ENCODE data around the gene CELF2.

CELF2 gene

GRCh38 chr10:11335881-11336430, 318.3 kb downstream of the CELF2 start:
- H3K4me1 ChIP-seq (ENCODE audit: control insufficient read depth, low read length) = no peaks in the 10 kb centered on the region
- no peaks in the 10 kb centered on the region for H3F3A ChIP-seq (ENCODE audit: control insufficient read depth, insufficient read depth)
- H3K4me2 ChIP-seq (ENCODE audit: low read length) = no peak overlapping the region

GRCh38 chr10:11336722-11337162, 319.1 kb downstream of the CELF2 start:
- Histone ChIP-seq H3K4me1 (ENCODE audit: control insufficient read depth, low read length) (no peaks in the 10 kb centered on the region), H3K4me3 (ENCODE audit: low read length) (no peak overlapping the region), H3K9me2 (replicated peaks; ENCODE audit: control insufficient read depth, low read length) (no peaks in the 10 kb centered on the region), H3K79me2 (ENCODE audit: control insufficient read depth, low read length) (no peaks in the 10 kb centered on the region), H3K9me3 (ENCODE audit: control insufficient read depth, insufficient read depth, low read length) (no peaks in the 10 kb centered on the region), H3K27me3 (ENCODE audit: control insufficient read depth, low read length) (peaks cover 8% of the 10 kb centered on the region; the same call in 1 of the 2 replicates), H3K4me2 (ENCODE audit: low read length) (no peak overlapping the region), H3K36me3 (ENCODE audit: control insufficient read depth, low read length) (no peaks in the 10 kb centered on the region), H3K27ac (ENCODE audit: low read depth, low read length) (no peak overlapping the region), H4K20me1 (ENCODE audit: control insufficient read depth, insufficient read depth, low read depth, low read length) (no peaks in the 10 kb centered on the region), H3F3A (ENCODE audit: control insufficient read depth, insufficient read depth) (no peaks in the 10 kb centered on the region)
- TF ChIP-seq EZH2phosphoT487 (IDR thresholded peaks at IDR 0.05; ENCODE audit: borderline replicate concordance, low read length) = no peak
- no peak for TF ChIP-seq CTCF (IDR thresholded peaks at IDR 0.05; ENCODE audit: low read depth, low read length, poor library complexity, severe bottlenecking)

More at GRCh38 chr10:11335881-11336430, 318.3 kb downstream of the CELF2 start:
- H3K4me3 ChIP-seq (ENCODE audit: low read length) = no peak overlapping the region
- H3K27me3 ChIP-seq (ENCODE audit: control insufficient read depth, low read length) = peaks cover 8% of the 10 kb centered on the region; the same call in 1 of the 2 replicates
- H3K79me2 ChIP-seq (ENCODE audit: control insufficient read depth, low read length) = no peaks in the 10 kb centered on the region
- H4K20me1 ChIP-seq (ENCODE audit: control insufficient read depth, insufficient read depth, low read depth, low read length) = no peaks in the 10 kb centered on the region
- no peak overlapping the region for H3K27ac ChIP-seq (ENCODE audit: low read depth, low read length)
- TF ChIP-seq EZH2phosphoT487 (IDR thresholded peaks at IDR 0.05; ENCODE audit: borderline replicate concordance, low read length) (no peak), CTCF (IDR thresholded peaks at IDR 0.05; ENCODE audit: low read depth, low read length, poor library complexity, severe bottlenecking) (no peak)
- H3K36me3 ChIP-seq (ENCODE audit: control insufficient read depth, low read length) = no peaks in the 10 kb centered on the region
- H3K9me3 ChIP-seq (ENCODE audit: control insufficient read depth, insufficient read depth, low read length) = no peaks in the 10 kb centered on the region
- H3K9me2 ChIP-seq (replicated peaks; ENCODE audit: control insufficient read depth, low read length) = no peaks in the 10 kb centered on the region

GRCh38 chr10:11337516-11337915, 319.8 kb downstream of the CELF2 start:
- Histone ChIP-seq H3K4me3 (ENCODE audit: low read length) (no peak overlapping the region), H3K9me3 (ENCODE audit: control insufficient read depth, insufficient read depth, low read length) (no peaks in the 10 kb centered on the region), H3K9me2 (replicated peaks; ENCODE audit: control insufficient read depth, low read length) (no peaks in the 10 kb centered on the region), H3K79me2 (ENCODE audit: control insufficient read depth, low read length) (no peaks in the 10 kb centered on the region), H3F3A (ENCODE audit: control insufficient read depth, insufficient read depth) (no peaks in the 10 kb centered on the region), H3K4me1 (ENCODE audit: control insufficient read depth, low read length) (no peaks in the 10 kb centered on the region), H3K27me3 (ENCODE audit: control insufficient read depth, low read length) (peaks cover 8% of the 10 kb centered on the region; the same call in 1 of the 2 replicates), H4K20me1 (ENCODE audit: control insufficient read depth, insufficient read depth, low read depth, low read length) (no peaks in the 10 kb centered on the region), H3K27ac (ENCODE audit: low read depth, low read length) (no peak overlapping the region), H3K4me2 (ENCODE audit: low read length) (no peak overlapping the region), H3K36me3 (ENCODE audit: control insufficient read depth, low read length) (no peaks in the 10 kb centered on the region)
- TF ChIP-seq EZH2phosphoT487 (IDR thresholded peaks at IDR 0.05; ENCODE audit: borderline replicate concordance, low read length) (no peak), CTCF (IDR thresholded peaks at IDR 0.05; ENCODE audit: low read depth, low read length, poor library complexity, severe bottlenecking) (no peak)

All from DOHH2 (cell line).